GF-D8 (cell line): ENCODE measurements around the gene SLFN11.
A peak's percentile ranks its signal among the peaks of the same experiment; 100 is the strongest.
"Not testable (repeated sequence)": the region's sequence is repeated elsewhere in the genome, so short reads cannot be mapped to it uniquely, and the experiment has no call there.

Experiments
- DNase-seq: peaks from one replicate; lab custom pipeline; 2025; lab: John Stamatoyannopoulos, UW

The SLFN11 gene, protein sequence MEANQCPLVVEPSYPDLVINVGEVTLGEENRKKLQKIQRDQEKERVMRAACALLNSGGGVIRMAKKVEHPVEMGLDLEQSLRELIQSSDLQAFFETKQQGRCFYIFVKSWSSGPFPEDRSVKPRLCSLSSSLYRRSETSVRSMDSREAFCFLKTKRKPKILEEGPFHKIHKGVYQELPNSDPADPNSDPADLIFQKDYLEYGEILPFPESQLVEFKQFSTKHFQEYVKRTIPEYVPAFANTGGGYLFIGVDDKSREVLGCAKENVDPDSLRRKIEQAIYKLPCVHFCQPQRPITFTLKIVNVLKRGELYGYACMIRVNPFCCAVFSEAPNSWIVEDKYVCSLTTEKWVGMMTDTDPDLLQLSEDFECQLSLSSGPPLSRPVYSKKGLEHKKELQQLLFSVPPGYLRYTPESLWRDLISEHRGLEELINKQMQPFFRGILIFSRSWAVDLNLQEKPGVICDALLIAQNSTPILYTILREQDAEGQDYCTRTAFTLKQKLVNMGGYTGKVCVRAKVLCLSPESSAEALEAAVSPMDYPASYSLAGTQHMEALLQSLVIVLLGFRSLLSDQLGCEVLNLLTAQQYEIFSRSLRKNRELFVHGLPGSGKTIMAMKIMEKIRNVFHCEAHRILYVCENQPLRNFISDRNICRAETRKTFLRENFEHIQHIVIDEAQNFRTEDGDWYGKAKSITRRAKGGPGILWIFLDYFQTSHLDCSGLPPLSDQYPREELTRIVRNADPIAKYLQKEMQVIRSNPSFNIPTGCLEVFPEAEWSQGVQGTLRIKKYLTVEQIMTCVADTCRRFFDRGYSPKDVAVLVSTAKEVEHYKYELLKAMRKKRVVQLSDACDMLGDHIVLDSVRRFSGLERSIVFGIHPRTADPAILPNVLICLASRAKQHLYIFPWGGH

DNA sequence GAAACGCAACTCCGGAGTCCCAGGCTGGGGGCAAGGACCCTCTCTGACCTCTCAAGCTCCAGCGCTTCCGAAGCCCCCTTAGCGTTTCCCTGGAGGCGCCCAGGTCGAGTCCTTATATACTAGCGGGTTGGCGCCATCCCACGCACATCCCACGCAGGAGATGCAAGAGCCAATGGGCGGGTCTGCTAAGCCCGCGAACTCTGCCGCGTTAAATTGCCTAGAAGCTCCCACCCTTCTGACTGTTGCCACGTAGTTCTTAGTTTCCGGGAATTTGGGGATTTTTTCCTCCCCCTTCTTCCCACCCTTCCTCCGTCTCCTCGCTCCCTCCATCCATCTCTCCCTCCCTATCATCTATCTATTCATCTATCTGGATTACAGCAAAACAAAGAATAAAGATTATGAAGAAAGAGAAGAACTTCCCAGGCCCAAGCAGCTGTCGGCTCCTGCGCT is at the start of gene SLFN11:
TSS of gene SLFN11 (minus strand) at position 88 of the 450 bp plus-strand sequence. CDS start 9,814 bp downstream, outside the sequence.
- peak; percentile 72 for DNase-seq

DNA sequence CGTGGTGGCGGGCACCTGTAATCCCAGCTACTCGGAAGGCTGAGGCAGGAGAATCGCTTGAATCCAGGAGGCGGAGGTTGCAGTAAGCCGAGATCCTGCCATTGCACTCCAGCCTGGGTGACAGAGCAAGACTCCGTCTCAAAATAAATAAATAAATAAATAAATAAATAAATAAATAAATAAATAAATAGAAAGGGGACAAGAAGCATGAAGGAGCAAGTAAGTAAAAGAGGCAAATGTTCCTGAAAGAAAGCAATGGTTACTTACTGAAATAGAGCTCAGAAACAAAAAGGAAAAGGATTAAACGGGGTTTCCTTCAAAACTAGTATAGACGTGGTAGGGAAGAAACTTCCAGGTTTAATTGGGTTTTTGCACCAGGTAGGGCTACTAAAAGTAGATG is 47.6 kb upstream of the SLFN11 start:
- not testable (repeated sequence) for DNase-seq

DNA sequence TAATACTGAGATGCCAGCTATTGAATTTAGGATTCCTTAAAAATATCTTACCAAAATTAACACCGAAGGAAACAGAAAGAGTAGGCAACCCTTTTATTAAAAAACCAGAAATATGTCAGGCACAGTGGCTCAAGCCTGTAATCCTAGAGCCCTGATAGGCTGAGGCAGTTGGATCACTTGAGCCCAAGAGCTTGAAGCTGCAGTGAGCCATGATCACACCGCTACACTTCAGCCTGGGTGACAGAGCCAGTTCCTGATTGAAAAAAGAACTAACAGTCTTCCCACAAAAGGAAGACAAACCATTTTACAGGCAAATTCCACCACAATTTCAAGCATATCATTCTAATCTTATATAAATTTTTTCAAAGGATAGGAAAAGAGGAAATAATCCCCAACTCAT is 43.2 kb upstream of the SLFN11 start:
- DNase-seq, result no peak

DNA sequence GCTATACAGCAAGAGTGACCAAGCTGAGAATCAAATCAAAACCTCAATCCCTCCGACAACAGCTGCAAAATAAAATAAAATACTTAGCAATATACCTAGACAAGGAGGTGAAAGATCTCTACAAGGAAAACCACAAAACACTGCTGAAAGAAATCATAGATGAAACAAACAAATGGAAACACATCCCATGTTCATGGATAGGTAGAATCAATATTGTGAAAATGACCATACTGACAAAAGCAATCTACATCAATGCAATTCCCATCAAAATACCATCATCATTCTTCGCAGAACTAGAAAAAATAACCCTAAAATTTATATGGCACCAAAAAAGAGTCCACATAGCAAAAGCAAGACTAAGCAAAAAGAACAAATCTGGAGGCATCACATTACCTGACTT is 41.3 kb upstream of the SLFN11 start:
- not testable (repeated sequence) for DNase-seq

DNA sequence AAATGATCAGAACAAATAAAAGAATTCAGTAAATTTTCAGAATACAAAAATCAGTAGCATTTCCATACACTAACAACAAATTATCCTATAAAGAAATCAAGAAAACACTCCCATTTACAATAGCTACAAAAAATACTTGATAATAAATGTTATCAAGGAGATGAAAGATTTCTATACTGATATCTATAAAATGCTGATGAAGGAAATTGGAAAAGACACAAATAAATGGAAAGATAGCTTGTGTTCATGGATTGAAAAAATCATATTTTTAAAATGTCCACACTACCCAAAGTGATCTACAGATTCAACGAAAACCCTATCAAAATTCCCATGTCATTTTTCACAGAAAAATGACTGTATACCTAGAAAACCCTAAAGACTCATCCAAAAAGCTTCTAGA is 40.8 kb upstream of the SLFN11 start:
- no peak for DNase-seq

DNA sequence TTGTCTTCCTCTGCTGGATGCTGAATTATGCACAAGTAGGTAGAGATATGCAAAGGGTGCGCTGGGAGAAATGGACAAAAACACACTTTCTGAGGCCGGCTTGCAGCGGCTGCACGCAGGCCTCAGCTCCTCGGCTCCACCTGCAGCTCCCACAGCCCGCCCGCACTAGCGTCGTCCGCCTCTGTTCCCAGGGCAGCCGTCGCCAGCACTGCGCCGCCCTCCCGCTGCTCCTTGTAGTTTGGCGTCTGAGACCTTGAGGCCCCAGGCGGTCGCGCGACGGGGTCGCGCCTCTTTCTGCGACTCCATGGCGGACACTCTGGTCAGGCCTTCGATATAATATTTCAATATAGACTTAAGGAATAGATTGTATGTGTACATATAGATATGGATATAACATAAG is 34.1 kb upstream of the SLFN11 start:
- no peak for DNase-seq

DNA sequence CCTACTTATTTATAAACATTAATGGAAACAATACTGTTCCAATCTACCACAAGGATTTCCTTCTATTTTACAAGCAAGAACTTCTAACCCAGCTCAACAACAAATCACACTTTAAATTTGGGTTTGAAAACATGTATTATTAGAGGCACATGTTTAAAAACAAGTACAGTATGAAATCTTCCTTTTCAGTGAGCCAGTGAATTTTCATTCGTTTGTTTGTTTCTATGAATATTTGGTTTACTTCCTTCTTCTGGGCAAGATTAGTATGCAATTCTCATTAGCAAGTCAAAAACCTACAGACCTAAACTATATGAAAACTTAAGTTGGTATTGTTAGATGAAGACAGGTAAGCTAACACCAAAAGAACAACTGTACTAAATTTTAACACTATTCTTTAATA is 33.1 kb upstream of the SLFN11 start:
- DNase-seq, result no peak

DNA sequence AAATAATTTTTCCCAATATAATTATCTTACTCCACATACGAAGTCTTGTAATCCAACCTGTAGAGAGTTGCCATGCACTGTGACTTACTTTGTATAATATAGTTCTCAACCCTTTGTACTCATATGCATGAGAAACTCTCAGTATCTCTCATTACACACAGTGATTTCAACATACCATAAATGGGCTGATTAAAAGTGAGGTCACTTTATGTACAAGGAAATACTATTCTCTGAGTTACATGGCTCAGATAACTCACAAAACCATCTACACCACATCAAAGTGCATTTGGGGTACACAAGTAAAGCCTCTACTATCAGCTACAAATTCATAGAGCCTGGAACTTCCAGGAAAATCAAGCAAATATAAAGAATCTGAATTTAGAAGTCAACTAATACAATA is 30.9 kb upstream of the SLFN11 start:
- DNase-seq, result no peak

DNA sequence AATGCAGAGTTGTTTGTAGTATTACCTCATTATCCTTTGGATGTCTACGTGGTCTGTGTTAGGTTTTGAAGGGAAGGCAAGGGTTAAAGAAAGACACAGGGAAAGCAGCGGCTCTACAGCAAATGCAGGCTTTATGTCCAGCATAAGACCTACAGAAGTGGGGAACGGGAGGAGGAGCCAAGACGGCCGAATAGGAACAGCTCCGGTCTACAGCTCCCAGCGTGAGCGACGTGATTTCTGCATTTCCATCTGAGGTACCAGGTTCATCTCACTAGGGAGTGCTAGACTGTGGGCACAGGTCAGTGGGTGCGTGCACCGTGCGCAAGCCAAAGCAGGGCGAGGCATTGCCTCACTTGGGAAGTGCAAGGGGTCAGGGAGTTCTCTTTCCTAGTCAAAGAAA is 20.4 kb upstream of the SLFN11 start:
- not testable (repeated sequence) for DNase-seq

DNA sequence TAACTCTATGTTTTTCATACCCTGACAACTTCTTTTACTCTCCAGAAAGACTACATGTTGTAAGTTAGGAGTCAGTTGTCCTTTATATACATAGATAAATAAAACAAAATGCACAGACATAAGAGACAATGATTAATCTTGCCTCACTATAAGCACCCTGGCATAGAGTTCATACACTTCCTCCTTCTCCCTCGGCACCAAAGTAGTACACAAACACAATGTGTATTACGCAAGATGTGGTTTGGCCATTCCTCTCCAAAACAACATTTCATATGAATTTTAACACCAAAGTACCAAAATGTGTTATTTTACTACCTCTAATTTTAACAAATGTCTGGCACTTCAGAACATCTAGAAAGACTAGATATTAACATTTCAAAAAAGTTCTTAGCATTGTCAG is 17.2 kb upstream of the SLFN11 start:
- DNase-seq, result peak; percentile 19

DNA sequence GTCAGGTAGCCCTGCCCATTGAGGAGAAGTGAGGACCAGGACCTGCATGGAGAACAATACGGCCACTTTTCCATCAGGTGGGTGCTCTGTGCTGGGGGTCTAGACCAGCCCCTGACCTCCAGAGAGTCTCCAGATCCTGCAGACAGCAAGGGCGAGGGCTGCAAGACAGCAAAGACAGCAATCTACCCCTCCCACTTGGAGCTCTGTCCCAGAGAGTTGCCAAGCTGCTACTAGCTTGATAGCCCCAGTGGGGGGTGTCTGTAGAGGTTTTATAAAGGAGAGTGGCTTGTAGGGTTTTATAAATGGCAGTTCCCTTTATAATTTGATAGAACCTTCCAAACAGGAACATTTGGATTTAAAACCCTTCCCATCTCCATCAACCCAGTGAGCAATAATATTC is 16.7 kb upstream of the SLFN11 start:
- DNase-seq, result no peak

DNA sequence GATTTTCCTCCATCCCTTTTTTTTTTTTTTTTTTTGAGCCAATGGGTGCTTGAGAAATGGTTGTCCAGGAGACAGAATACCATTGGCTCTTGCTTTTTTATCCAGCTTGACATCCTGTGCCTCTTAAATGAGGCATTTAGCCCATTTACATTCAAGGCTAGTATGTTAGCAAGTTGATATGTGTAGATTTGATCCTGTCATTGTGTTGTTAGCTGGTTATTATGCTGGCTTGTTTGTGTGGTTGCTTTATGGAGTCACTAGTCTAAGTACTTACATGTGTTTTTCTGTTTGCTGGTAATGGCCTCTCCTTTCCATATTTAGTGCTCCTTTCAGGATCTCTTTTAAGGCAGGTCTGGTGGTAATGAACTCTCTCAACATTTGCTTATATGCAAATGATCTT is 14.1 kb upstream of the SLFN11 start:
- no peak for DNase-seq

DNA sequence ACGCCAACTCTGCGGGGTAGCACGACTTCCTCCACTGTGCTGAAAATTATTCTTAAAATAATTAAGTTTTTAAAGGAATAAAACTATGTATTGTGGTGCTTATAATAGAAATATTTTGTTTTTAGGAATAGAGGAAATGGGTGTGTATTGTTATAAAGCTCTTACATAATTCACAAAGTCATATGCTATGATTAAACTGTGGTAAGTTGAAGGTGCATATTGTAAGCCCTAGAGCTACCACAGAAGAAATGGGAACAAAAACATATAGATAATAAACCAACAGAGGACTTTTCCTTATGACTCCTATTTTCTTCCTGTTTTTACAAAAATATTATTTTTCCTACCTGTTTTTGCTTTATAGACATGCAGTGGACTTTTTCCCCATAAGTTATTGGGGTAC is 4.3 kb upstream of the SLFN11 start:
- no peak for DNase-seq

DNA sequence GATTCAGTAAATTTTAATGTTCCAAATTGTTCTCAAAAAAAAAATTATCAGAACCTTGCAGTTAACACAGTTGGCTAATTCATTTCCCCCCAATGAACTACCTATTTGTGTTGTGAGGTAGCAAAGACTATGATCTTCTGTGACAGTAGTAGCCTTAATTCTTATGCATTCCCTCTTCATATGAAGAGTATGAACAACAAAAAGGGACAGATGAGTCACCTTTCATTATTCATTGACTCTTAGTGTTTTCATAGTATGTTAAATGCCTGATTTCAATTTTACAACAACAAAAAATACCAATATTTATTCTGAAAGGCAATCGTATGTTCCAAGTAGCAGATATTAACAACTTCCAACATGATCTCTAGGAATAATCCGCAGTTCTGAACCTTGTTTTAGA is 3.6 kb upstream of the SLFN11 start:
- DNase-seq, result no peak

DNA sequence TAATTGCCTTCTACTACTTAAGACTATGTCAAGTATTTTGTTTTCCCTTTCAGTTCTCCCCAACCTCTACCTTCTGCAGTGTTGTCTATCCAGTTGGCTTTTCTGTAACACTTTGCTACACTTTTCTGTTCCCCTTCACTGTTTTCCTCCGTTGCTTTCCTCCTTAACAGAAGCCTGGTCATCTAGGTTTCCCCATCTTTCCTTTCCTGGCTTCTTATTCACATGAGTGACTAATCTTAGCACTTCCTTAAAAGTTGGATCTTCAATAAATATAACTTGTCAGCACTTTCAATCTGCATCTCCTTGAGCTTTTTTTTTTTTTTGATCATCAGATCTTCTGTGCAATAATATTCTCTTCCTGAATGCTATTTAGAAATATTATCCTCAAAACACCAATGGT is 2.8 kb upstream of the SLFN11 start:
- DNase-seq, result peak; percentile 12

DNA sequence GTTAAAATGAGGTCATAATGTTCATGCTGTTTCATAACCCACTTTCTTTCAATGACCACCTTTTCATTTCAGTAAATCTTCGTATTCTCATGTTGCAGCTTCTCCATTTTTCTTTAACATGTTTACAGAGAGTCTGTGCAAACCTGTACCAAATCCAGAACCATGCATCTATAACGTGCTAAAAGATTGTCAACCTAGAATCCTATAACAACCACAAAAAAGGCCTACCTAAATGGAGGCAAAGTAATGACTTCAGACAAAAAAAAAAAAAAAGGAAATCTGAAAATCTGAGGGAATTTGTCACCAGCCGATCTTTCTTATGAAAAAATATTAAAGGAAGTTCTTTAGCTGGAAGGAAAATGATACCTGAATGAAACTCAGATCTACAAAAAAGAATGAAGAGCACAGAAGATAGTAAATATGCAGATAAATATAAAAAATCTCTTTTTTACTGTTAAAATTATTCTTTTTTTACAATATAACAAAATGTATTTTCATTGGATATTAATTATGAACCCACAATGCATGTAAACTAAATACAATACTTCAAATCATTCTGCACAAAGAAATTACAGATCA is 1.4 kb upstream of the SLFN11 start:
- no peak for DNase-seq

DNA sequence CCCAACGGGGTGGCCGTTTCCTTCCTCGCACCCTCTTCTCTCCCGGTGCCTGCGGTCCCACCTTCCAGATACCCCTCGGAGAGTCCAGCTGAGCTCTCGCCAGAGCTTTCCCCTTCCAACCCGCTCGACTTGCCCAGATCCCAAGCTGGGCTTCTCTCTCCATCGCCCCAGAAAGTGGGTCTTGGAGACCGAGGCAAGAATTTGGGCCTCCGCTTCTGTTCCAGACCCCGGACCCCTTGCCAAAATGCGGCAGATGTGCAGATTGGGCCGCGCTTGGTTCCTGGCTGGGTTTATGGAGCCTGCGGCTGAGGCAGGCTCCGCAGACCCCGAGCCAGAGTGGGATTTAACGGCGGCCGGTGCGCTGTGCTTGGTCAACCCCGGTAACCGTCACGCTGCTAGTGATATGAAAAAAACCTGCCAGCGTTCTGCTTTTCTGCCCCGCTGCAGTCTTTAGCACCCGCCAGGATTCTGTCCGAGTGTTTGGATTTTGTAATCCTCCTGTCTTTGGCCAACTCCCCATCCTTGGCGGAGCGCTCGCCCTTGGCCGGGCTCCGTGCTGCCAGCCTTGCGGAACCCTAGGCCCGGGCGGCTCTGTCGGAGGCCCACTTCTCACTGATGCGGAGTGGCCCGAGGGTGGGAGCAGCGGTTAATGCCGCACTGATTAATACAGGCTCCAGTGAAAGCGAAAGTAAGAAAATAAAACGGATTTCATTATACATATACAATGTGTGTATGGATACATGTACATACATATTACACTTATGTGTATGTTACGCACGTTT is 754 bp upstream of the SLFN11 start:
- DNase-seq, result peak; percentile 31

DNA sequence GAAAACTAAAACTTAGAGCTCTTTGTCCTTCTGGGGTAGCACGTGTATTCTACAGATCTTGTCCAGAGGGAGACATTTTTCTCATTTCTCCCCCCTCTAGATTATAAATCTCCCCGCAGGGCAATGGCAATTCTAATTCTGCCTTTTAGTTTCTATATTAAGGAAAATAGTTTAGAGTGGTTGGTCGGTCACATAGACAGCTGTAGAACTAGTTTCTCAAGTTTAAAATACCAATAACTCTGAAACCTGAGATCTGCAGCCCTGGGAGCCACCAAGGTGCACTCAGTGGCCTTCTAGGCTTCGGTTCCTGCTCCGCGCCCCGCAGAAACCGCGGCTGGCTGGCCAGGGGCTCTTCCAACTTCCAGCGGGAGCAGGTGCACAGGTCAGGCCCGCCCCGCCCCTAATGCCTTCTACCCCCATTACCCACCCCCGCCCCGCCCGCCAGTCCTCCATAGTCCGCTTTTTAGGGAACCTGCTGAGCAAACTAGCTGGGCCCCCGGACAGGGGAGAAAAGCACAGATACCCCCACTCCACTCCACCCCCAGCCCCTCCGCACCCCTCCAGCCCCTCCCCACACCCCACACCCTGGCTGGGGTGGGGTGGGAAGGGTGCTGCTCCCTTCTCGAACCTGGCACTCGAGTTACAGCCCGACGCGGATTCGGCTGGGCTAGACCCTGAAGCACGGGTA is 431 bp downstream of the SLFN11 start:
- peak; percentile 7 for DNase-seq

DNA sequence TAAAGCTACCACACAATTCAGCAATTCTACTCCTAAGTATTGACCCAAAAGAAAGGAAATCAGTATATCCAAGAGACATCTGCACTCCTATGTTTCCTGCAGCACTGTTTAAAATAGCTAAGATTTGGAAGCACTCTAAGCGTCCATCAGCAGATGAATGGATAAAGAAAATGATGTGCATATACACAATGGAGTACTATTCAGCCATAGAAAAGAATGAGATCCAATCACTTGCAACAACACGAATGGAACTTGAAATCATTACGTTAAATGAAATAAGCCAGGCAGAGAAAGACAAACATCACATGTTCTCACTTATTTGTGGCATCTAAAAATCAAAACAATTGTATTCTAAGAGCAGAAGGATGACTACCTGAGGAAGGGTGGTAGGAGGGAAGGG is 1.5 kb downstream of the SLFN11 start:
- DNase-seq, result no peak

DNA sequence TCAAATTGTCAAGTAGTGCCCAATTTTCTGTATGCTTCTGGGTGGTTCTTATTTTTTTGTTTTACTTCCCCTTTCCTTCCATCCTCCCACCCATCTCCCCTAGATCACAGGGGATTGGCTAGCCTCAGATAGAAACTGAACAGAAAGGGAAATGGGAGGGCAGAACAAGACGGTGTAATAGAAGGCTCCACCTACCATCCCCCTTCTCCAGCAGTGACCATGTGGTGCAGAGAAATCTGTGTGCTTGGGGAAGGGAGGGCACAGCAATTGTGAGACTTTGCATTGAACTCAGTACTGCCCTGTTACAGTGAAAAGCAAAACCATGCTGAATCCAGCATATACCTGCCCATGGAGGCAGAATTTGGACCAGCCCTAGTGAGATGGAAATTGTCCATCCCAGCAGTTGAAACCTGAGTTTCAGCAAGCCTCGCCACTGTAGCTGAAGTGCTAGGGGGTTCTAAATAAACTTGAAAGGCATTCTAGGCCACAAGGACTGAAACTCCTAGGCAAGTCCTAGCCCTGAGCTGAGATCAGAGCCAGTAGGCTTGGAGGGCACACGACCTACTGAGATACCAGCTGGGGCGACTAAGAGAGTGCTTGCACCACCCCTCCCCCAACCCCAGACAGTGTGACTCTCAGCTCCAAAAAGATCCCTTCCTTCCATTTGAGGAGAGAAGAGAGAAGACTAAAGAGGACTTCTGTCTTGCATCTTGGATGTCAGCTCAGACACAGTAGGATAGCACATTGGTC is 5.2 kb downstream of the SLFN11 start:
- peak; percentile 45 for DNase-seq

DNA sequence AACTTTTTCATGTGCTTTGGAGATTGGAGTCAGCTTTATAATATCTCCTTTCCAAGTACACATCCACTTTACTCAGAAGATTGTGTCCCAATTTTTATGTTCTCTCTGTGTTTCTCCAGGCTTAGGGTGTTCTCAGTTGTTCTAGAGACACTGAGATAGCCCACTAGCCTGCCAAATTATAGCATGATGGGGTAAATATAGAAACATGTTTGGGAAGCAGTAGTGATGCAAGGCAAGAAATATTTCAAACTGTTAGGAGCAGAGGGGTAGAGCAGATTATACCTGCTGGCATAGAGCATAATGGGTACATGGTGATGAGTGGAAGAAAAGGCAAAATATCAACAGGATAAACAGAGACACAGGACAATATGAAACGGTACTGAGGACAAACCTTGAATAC is 12.4 kb downstream of the SLFN11 start:
- no peak for DNase-seq
